Right lobe of liver (tissue), 4 donors: Measurements from ENCODE around the gene TNNC2.

Experiments
- CTCF ChIP-seq, 4 donors: fragments of 200-600 bp in 3 of 4; fragments of 450-650 bp in 1 of 4; IDR thresholded peaks; one replicate each; pipeline versions ENCODE4 v1.5.1 to v1.8.0; 2016 to 2022; ENCODE audit warnings: antibody characterized with exemption in 4 of 4, mild to moderate bottlenecking in 2 of 4
- POLR2A ChIP-seq: fragments of 450-650 bp; IDR thresholded peaks from one replicate; pipeline ENCODE4 v1.6.1; 2017; ENCODE audit warnings: antibody characterized with exemption, mild to moderate bottlenecking
- donor health status: DM: no; HTN: no; CAD: no.
- donor health status: DM: no; HTN: no; CAD: no.
- donor health status: DM: no; HTN: yes; CAD: no.

GRCh38 chr20:45823949-45824835 lies 2.9 kb downstream of the TNNC2 start:
- no peak for TF ChIP-seq POLR2A
- TF ChIP-seq CTCF (IDR thresholded peaks at IDR 0.05): peak; percentile 35 to 55 (median 39)
